HG03064 (cell line): ENCODE measurements around the gene TNFRSF6B.
"Not testable (repeated sequence)": the region's sequence is repeated elsewhere in the genome, so short reads cannot be mapped to it uniquely, and the experiment has no call there.

Experiments
- ATAC-seq: cut with Tn5 transposase; IDR thresholded peaks from one replicate; pipeline ENCODE4 v1.9.1; 2021; ENCODE audit warnings: low read depth; ENCODE audit not compliant: unreplicated experiment

The TNFRSF6B gene

DNA sequence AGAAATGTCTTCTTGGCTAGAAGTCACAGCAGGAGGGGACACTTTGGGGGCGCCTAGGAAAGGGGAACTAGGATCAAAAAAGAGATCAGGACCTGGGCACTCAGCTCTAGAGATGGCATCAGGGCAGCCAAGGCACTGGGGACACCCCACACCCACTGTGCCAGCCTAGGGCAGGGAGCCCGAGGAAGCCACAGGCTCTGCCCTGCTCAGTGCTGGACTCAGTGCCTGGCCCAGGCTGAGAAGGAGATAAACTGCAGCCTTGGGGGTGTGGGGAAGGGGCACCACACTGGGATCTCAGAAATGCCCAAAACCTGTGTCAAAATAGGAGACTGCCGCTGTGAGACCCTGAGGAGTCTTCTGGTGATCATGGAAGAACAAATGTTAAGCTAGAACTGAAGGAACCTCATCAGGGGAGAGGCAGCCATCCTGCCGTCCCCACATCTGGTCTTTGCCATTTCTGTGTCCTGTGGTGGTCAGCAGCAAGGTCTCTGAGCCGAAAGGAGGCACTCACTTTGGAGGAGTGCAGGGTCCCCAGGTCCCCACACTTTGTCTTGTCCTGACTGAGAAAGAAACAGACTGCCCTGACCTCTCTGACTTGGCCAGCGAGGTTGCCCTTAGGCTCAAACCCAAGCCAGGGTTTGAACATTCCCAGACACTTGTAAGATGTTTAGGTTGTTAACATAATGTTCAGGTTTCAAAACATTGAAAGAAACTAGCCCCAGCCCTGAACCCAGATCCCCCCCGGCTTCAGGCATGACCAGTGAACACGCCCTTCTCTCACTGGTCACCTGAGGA is 9.0 kb downstream of the TNFRSF6B start:
- no peak for ATAC-seq

DNA sequence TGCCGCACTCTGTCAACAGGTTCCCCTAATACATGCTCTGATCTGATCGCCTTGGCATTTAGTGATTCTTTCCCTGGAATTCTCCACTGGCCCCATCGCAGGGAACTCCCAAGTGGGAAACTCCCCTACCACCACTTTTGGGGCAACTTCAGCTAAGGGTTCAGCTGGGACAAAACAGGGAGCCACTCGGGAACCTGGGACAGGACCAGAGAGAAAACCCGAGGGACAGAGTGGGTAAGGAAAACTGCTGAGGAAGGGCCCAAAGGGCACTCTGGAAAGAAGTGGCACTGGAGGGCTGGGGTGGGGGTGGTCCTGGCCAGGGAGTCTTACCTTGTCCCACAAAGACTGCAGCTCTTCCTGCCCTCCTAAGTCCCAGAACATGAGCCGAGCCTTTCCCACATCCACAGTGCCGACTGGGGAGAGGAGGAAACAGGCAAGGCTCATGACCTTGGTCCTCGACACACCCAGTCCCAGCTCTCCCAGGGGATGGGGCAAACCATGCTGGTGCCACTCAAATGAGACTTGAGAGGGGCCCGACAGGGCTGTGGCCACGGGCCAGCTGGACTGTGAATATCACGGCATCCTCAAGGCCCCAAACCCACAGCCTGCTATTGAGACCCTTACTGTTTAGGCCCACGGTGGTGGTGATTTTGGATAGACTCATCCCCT is 9.7 kb downstream of the TNFRSF6B start:
- no peak for ATAC-seq

DNA sequence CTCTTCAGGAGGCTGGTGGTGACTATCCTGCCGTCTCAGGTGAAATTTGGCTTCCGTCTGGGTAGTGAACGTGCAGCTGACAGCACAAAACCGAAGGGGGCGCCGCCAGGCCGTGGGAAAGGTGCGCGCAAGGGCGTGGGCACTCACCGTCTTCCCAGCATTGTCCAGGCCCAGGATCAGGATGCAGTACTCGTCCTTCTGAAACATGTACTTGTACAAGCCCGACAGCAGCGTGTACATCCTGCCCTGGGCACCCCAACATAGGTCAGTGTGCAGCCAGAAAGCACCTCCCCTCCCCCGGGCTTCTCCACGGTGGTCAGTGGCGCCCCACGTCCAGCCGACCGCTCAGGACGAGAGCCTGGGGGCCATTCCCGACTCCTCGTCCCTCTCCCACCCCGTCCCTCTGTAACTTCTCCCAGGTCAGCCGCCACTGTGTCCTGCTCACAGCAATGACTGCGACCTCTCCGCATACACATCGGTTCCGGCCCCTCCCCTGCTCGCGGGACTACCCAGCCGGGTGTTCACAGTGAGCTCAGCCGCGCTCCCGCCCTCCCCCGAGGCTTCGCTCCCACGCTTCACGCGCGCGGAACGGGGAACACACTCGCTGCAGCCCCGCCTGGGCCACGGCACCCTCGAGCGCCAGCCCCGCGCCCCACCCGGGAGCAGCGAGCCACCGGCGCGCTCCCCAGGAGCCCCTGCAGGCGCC is 10.6 kb downstream of the TNFRSF6B start:
- peak; percentile 12 for ATAC-seq

- ATAC-seq: peak; percentile 62
These were observed 11.3 kb downstream of the TNFRSF6B start, which contains the start of the genes ARFRP1 and ZGPAT for GRCh38 chr20:63707558-63708300. Gene ARFRP1 (minus strand): TSS chr20:63707976. CDS start chr20:63707091, 885 bp downstream. Gene ZGPAT (plus strand): TSS chr20:63708039. CDS start chr20:63708581, 542 bp downstream.

- peak; percentile 7 for ATAC-seq
These were observed 12.1 kb downstream of the TNFRSF6B start for GRCh38 chr20:63708301-63709148.

DNA sequence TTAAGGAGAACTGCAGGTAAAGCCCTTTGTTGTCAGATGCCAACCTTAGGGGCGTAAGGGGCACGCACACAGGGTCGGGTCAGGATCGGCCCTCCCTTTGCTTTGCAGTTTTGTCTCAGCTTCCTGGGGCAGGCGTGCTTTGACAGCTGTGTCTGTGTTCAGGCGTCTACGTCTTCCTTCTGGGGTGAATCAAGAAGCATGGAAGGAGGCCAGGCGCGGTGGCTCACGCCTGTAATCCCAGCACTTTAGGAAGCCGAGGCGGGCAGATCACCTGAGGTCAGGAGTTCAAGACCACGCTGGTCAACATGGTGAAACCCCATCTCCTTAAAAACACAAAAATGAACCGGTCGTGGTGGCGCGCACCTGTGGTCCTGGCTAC is 12.7 kb downstream of the TNFRSF6B start:
- ATAC-seq: no peak

GRCh38 chr20:63711085-63711645 is 14.7 kb downstream of the TNFRSF6B start:
- no peak for ATAC-seq

GRCh38 chr20:63712191-63712590 is 15.7 kb downstream of the TNFRSF6B start:
- no peak for ATAC-seq

DNA sequence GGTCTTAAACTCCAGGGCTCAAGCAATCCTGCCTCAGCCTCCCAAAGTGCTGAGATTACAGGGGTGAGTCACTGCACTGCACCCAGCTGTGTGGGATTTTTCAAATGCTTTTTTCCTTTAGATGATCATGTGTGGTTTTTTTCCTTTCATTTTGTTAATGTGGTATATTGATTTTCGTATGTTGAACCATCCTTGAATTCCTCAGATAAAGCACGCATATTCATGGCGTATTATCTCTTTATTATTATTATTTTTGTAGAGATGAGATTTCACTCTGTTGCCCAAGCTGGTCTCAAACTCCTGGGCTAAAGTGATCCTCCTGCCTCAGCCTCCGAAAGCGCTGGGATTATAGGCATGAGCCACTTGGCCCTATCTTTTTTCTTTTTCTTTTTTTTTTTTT is 18.4 kb downstream of the TNFRSF6B start:
- no peak for ATAC-seq

GRCh38 chr20:63718996-63719395 is 22.5 kb downstream of the TNFRSF6B start:
- no peak for ATAC-seq

- ATAC-seq: not testable (repeated sequence)
These were observed 26.6 kb downstream of the TNFRSF6B start for GRCh38 chr20:63722967-63723622.

- ATAC-seq: not testable (repeated sequence)
These were observed 33.8 kb downstream of the TNFRSF6B start for GRCh38 chr20:63730189-63730733.

- ATAC-seq: no peak
These were observed 35.0 kb downstream of the TNFRSF6B start for GRCh38 chr20:63731410-63731809.

GRCh38 chr20:63732118-63733095 is 36.0 kb downstream of the TNFRSF6B start:
- ATAC-seq: no peak

GRCh38 chr20:63733117-63733516 is 36.7 kb downstream of the TNFRSF6B start:
- ATAC-seq: no peak

DNA sequence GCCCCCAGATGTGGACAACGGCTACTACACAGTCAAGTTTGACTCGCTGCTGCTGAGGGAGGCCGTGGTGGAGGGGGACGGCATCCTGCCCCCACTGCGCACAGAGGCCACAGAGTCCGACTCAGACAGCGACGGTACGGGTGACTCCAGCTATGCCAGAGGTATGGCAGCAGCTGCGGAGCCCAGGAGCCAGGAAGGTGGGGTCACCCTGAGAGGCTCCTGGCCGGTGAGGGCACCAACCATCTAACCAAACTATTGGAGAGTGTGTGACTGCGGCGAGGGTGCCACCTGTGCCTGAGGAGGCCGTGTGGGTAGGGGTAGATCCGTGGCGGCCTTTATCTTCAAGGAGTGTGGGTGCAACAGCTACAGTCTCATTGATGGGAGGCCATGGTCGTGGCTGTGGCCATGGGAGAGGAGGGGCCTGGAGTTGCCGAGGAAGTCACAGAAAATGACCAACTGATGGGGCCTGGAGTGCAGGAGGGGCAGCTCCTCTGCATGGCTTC is 37.2 kb downstream of the TNFRSF6B start:
- no peak for ATAC-seq
